Adrenal gland (tissue), 5 donors: ENCODE data around the gene PARD6G.

Experiments used
- CTCF ChIP-seq, 6 experiments: fragments of 450-650 bp in 4 of 6; fragments of 200-600 bp in 2 of 6; sonication (generic) in 1 of 6; IDR thresholded peaks; 1 replicate in 5 of 6; 2 replicates in 1 of 6; pipeline versions ENCODE4 v1.5.1 to v1.8.0; 2016 to 2021; ENCODE audit warnings: antibody characterized with exemption in 6 of 6, mild to moderate bottlenecking in 2 of 6, moderate library complexity in 1 of 6
- POLR2A ChIP-seq, 2 donors: fragments of 450-650 bp; IDR thresholded peaks; one replicate each; pipeline ENCODE4 v1.6.1; 2017; ENCODE audit warnings: antibody characterized with exemption in 2 of 2, mild to moderate bottlenecking in 2 of 2, moderate library complexity in 1 of 2
- donor health status: DM: no; HTN: no; CAD: no.

GRCh38 chr18:80196528-80197320 lies 50.6 kb downstream of the PARD6G start:
- TF ChIP-seq POLR2A (IDR thresholded peaks at IDR 0.05) (no peak), CTCF (IDR thresholded peaks at IDR 0.05) (no peak)
